HepG2 (cell line): ENCODE results near the gene GIPC2. TPM values are rescaled to one million over a fixed set of nuclear protein-coding genes. Genes with fewer than 3 reads are reported as not detected.
A peak's percentile ranks its signal among the peaks of the same experiment; 100 is the strongest.

Experiments used
- CEBPZ ChIP-seq: IDR thresholded peaks from 2 replicates; pipeline ENCODE4 v1.6.1; 2012; ENCODE audit warnings: low read length, improper control_type of control experiment
- HNF4G ChIP-seq, 2 experiments: sonication (generic) in 1 of 2; formaldehyde crosslinking in 1 of 2; IDR thresholded peaks; 2 replicates each; pipeline versions ENCODE4 v1.4.0 to v1.6.1; 2011 to 2020; ENCODE audit warnings: borderline replicate concordance in 2 of 2, low read depth in 2 of 2, mild to moderate bottlenecking in 2 of 2, low read length in 1 of 2, missing genetic modification reagents in 1 of 2, moderate library complexity in 1 of 2
- JUND ChIP-seq: sonication (generic); formaldehyde crosslinking; IDR thresholded peaks from 2 replicates; pipeline ENCODE4 v1.8.0; 2022; ENCODE audit warnings: mild to moderate bottlenecking, missing genetic modification reagents
- KDM6A ChIP-seq: IDR thresholded peaks from 2 replicates; pipeline ENCODE4 v1.6.1; 2016; ENCODE audit warnings: low read depth
- MATR3 ChIP-seq: sonication (generic); formaldehyde crosslinking; IDR thresholded peaks from 2 replicates; pipeline ENCODE4 v1.4.0; 2020; ENCODE audit warnings: missing genetic modification reagents
- MXD3 ChIP-seq: IDR thresholded peaks from 2 replicates; pipeline ENCODE4 v1.6.1; 2016; ENCODE audit warnings: mild to moderate bottlenecking, missing biosample characterization, missing genetic modification reagents
- PREB ChIP-seq: sonication (generic); formaldehyde crosslinking; IDR thresholded peaks from 2 replicates; pipeline ENCODE4 v1.4.0; 2020; ENCODE audit warnings: missing genetic modification reagents
- TBX2 ChIP-seq: sonication (generic); formaldehyde crosslinking; IDR thresholded peaks from 2 replicates; pipeline ENCODE4 v1.5.0; 2020; ENCODE audit warnings: missing genetic modification reagents, mild to moderate bottlenecking, borderline replicate concordance
- ZFP36L2 ChIP-seq: sonication (generic); formaldehyde crosslinking; IDR thresholded peaks from 2 replicates; pipeline ENCODE4 v1.4.0; 2020; ENCODE audit warnings: missing genetic modification reagents
- ZNF274 ChIP-seq: sonication (generic); formaldehyde crosslinking; IDR thresholded peaks from 2 replicates; pipeline ENCODE4 v1.5.1; 2020; ENCODE audit warnings: mild to moderate bottlenecking, missing genetic modification reagents
- ZNF30 ChIP-seq: sonication (generic); formaldehyde crosslinking; IDR thresholded peaks from 2 replicates; pipeline ENCODE4 v1.5.0; 2020; ENCODE audit warnings: mild to moderate bottlenecking, missing genetic modification reagents
- ZNF33B ChIP-seq: sonication (generic); formaldehyde crosslinking; IDR thresholded peaks from 2 replicates; pipeline ENCODE4 v1.5.1; 2020; ENCODE audit warnings: mild to moderate bottlenecking, missing genetic modification reagents
- ZNF510 ChIP-seq: sonication (generic); formaldehyde crosslinking; IDR thresholded peaks from 2 replicates; pipeline ENCODE4 v1.4.0; 2020; ENCODE audit warnings: low read depth, mild to moderate bottlenecking, missing genetic modification reagents
- ZNF530 ChIP-seq: sonication (generic); formaldehyde crosslinking; IDR thresholded peaks from 2 replicates; pipeline ENCODE4 v1.5.0; 2020; ENCODE audit warnings: low read depth, mild to moderate bottlenecking, missing genetic modification reagents
- ZNF556 ChIP-seq: sonication (generic); formaldehyde crosslinking; IDR thresholded peaks from 2 replicates; pipeline ENCODE4 v1.4.0; 2020; ENCODE audit warnings: mild to moderate bottlenecking, missing genetic modification reagents, borderline replicate concordance
- ZNF768 ChIP-seq: sonication (generic); formaldehyde crosslinking; IDR thresholded peaks from 2 replicates; pipeline ENCODE4 v1.4.0; 2020; ENCODE audit warnings: missing genetic modification reagents
- ZNF772 ChIP-seq: sonication (generic); formaldehyde crosslinking; IDR thresholded peaks from 2 replicates; pipeline ENCODE4 v1.5.0; 2020; ENCODE audit warnings: mild to moderate bottlenecking, missing genetic modification reagents
- ZNF878 ChIP-seq: sonication (generic); formaldehyde crosslinking; IDR thresholded peaks from 2 replicates; pipeline ENCODE4 v1.8.1; 2023; ENCODE audit warnings: mild to moderate bottlenecking, missing genetic modification reagents, moderate library complexity
- ZSCAN20 ChIP-seq: sonication (generic); formaldehyde crosslinking; IDR thresholded peaks from 2 replicates; pipeline ENCODE4 v1.4.0; 2020; ENCODE audit warnings: missing genetic modification reagents, mild to moderate bottlenecking, borderline replicate concordance
- ZSCAN5A ChIP-seq: sonication (generic); formaldehyde crosslinking; IDR thresholded peaks from 2 replicates; pipeline ENCODE4 v1.8.0; 2022; ENCODE audit warnings: mild to moderate bottlenecking, missing genetic modification reagents, borderline replicate concordance
- polyA plus RNA-seq, 8 experiments: library from polyadenylated mRNA; depleted of rRNA in 3 of 8; stranded (reverse) in 7 of 8; unstranded in 1 of 8; fragments of >200 nt; fragmentation: Illumina TruSeq in 4 of 8; extraction: Trizol in 4 of 8; gene quantifications; 2 replicates each; pipeline versions ENCODE4 v1.2.1 to v1.2.3, GENCODE V29; 2011 to 2016; ENCODE audit warnings: low read depth in 4 of 8, missing spikeins in 1 of 8, mixed read lengths in 1 of 8; ENCODE audit not compliant: insufficient read depth in 1 of 8
- total RNA-seq, 5 experiments: library from RNA; depleted of rRNA; stranded (reverse); fragments of >200 nt; fragmentation: Illumina TruSeq; extraction: Trizol; gene quantifications; 2 replicates each; pipeline ENCODE4 v1.2.3, GENCODE V29; 2016; ENCODE audit warnings: low read depth in 1 of 5

GIPC2 gene
- total and polyA plus RNA-seq, 2 of the 13 experiments (the other 11 are each of a cell fraction or from before 2014, with no cell fraction given): 6.1 to 21.6 TPM

GRCh38 chr1:78045926-78046778 lies at the start of gene GIPC2 (continued):
- no peak for TF ChIP-seq CEBPZ
- TF ChIP-seq HNF4G (IDR thresholded peaks at IDR 0.05; ENCODE audit: borderline replicate concordance, low read depth, low read length): peak; percentile 95
- TF ChIP-seq HNF4G (CRISPR knock-in tag; IDR thresholded peaks at IDR 0.05; ENCODE audit: borderline replicate concordance, low read depth): peak; percentile 86
- peak; percentile 17; the same call in 1 of the 2 replicates for TF ChIP-seq TBX2 (CRISPR knock-in tag)
- no peak; the same call in 1 of the 2 replicates for TF ChIP-seq ZNF274
- TF ChIP-seq MXD3: 0 out of 2 replicates have a peak, but pooled peaks have one; percentile 36
- 0 out of 2 replicates have a peak, but pooled peaks have one; percentile 62 for TF ChIP-seq ZNF33B (CRISPR knock-in tag)
- TF ChIP-seq ZSCAN5A (CRISPR knock-in tag): no peak
- no peak; the same call in 1 of the 2 replicates for TF ChIP-seq ZNF30 (CRISPR knock-in tag)
- peak; percentile 57 for TF ChIP-seq ZNF768
- no peak for TF ChIP-seq ZNF878
- no peak; the same call in 1 of the 2 replicates for TF ChIP-seq ZNF510 (CRISPR knock-in tag)
- TF ChIP-seq ZNF772: no peak
- TF ChIP-seq ZFP36L2: no peak
- no peak for TF ChIP-seq PREB (CRISPR knock-in tag)
- no peak; the same call in 1 of the 2 replicates for TF ChIP-seq KDM6A
- no peak for TF ChIP-seq ZSCAN20 (CRISPR knock-in tag)
- TF ChIP-seq MATR3 (CRISPR knock-in tag): no peak
- TF ChIP-seq ZNF556 (CRISPR knock-in tag): 0 out of 2 replicates have a peak, but pooled peaks have one; percentile 30
- no peak for TF ChIP-seq ZNF530 (CRISPR knock-in tag)
- TF ChIP-seq JUND: no peak
